GM03348 (cell line): ENCODE measurements around the gene CR1.
"Not testable (repeated sequence)": the region's sequence is repeated elsewhere in the genome, so short reads cannot be mapped to it uniquely, and the experiment has no call there.

Experiments
- DNase-seq: peaks from one replicate; pipeline ENCODE4 v3.0.0; 2012; ENCODE audit warnings: low spot score

The CR1 gene

GRCh38 chr1:207495801-207496792 is at the start of gene CR1:
CR1 (plus strand) TSS chr1:207496157; CDS start chr1:207496268, 111 bp downstream.
- DNase-seq, result peak; percentile 28

- no peak for DNase-seq
Observed at GRCh38 chr1:207453710-207454045, 42.3 kb upstream of the CR1 start.

- DNase-seq, result peak; percentile 17
Observed at GRCh38 chr1:207454046-207454964, 41.7 kb upstream of the CR1 start, which contains the start of gene CR2. CR2 (plus strand) TSS chr1:207454328; CDS start chr1:207454419, 91 bp downstream.

DNA sequence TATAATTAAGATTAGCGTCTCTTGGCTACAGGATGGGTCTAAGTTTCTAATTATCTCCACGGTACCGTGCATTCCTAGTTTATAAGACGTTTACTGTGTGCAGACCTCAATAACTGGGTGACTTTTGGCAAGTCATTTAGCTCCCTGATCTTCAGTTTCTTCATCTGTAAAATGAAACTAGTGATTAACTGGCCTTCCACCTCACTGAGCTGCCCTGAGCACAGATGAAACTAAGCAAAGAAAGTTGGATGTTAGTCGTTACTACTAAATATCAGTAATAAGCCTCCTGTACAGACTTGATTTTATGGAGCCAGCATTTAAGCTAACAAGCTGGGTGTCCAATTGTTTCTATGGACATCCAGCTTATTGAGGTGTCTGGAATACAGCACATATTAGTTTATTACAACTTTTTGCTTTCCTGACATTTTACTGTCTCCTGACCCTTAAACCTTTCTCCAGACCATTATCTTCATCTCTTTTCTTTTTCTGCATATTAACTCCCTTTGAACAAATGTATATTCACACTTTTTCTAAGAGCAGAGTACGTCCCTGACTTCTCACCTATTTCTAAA is 40.7 kb upstream of the CR1 start:
- DNase-seq, result no peak

- DNase-seq, result no peak
Observed at GRCh38 chr1:207458414-207458813, 37.5 kb upstream of the CR1 start.

DNA sequence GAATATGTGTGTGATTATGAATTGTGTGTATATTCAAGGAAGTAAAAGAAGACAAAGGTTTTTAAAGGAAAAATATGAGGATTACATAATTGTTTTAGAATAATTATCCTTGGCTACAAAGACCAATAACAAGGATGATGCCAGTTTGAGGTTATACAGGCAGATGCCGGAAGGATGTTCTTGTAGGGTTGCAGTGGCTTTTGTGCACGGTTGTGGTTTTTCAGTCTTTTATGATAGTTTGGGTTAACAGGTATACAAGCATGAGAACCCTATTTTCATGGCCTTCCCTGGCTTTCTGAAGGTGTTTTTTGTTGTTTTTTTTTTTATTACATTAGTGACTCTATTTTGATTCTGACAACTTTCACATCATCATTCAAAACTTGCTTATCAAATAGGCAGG is 36.9 kb upstream of the CR1 start:
- DNase-seq, result no peak

- DNase-seq, result no peak
Observed at GRCh38 chr1:207461649-207462048, 34.3 kb upstream of the CR1 start.

GRCh38 chr1:207462535-207462934 is 33.4 kb upstream of the CR1 start:
- no peak for DNase-seq

DNA sequence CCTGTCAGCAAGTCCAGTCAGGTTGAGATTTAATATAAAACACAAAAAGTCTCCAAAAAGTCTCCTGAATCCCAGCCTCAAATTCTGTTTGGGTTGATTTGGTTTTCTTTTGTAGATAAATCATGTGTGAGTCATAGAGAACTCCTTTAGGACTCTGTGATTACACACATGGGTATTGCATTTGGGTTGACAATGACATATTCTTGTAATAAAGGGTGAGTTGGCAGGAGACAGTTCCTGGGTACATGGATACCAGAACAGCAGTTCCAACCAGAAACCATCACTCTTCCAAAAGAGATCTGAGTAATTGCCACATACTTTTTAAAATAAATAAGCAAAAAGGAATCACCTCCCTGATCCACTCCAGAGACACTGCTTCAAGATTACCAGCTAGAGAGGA is 32.9 kb upstream of the CR1 start:
- no peak for DNase-seq

DNA sequence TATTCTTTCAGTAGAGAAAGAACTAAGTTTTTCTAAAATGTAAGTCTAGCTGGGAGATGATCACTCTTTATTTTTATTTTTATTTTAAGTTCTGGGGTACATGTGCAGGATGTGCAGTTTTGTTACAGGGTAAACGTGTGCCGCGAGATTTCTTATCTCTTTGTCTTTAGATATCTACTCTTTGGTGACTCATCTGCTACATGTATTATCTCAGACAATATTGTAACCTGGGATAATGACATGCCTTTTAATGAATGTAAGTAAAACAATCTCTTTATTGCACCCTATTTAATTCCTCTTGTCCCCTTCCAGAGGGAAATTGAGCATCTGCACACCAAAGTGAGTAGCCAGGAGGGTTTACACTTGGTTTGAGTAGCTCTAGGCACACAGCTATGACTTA is 32.4 kb upstream of the CR1 start:
- DNase-seq, result no peak

- no peak for DNase-seq
Observed at GRCh38 chr1:207470927-207471326, 25.0 kb upstream of the CR1 start.

DNA sequence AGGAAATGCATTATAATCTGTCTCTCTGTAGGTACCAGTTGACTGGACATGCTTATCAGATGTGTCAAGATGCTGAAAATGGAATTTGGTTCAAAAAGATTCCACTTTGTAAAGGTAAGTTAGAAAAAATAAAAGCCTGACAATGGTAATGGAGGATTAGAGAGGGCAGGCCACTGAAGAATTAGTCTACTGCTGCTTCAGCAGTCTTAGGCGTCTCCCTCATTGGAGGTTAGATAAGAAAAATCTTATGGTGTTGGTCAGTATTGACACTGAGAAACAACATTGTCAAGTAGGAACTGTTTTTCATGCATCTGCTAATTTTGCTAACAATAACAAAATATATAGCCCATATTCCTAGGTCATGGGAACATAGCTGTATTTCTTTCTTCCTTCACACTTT is 21.7 kb upstream of the CR1 start:
- DNase-seq, result no peak

- no peak for DNase-seq
Observed at GRCh38 chr1:207486198-207486597, 9.8 kb upstream of the CR1 start.

DNA sequence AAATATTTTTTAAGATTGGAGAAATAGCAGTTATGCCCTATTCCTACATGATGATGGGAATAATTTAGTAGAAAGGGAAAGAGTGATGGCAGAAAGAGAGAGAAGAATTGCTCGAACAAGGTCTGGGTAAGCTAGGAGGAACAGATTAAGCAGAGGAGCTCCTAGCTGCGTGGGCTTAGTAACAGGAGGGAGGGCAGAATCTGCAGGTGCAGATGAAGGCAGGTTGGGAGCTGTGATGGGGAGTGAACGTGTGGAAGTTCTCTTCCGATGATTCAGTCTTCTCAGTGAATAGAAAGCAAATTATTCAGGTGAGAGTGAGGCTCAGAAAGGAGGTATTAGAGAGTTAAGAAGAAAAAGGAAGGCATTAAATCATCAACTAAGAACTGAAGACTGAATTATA is 8.3 kb upstream of the CR1 start:
- DNase-seq, result no peak

DNA sequence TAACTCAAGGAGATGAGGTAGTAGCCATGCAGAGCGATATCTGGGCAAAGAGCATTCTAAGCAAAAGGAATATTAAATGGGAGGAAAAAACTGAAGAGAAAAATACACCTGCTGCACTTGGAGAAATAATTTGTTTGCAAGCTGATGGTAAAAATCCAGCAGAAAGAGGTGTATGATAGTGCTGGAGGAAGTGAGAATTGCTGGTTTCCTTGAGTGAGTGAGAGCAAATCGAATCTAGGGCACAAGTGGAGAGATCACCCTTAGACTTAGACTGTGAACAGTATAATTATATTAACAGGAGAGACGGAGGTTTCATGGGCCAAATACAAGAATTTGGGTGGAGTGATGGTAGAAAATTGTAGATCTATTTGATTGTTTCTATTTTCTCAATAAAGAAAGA is 2.7 kb upstream of the CR1 start:
- no peak for DNase-seq

DNA sequence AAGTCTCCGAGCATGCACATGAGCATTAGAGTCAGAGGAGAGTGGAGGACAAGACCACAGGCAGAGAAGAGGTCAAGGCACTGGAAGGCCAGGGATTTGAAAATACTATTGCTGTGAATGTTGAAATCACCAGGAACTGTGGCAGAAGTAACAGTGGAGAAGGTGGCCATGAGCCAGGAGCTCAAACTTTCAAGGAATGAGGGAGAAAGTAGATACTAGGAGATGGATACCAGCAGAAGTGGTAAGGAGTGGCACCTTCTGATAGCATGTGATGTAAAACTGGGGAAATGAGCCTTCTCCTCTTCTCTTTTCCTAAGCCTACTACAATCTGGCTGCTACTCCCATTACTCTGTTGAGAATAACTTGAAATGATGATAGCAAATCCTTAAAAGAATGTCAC is 1.8 kb upstream of the CR1 start:
- DNase-seq, result no peak

DNA sequence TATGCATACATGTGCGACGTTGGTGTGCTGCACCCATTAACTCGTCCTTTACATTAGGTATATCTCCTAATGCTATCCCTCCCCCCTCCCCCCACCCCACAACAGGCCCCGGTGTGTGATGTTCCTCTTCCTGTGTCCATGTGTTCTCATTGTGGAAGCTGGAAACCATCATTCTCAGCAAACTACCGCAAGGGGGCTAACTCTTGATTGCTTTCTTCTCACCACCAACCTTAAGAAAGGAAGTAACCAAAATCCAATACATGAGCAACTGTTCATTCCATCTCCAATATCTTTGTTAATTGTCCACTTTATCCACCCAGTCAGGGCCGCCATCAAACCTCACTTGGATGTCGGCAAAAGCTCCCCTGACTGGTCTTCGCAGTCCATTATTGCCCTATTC is 676 bp upstream of the CR1 start:
- DNase-seq, result not testable (repeated sequence)

DNA sequence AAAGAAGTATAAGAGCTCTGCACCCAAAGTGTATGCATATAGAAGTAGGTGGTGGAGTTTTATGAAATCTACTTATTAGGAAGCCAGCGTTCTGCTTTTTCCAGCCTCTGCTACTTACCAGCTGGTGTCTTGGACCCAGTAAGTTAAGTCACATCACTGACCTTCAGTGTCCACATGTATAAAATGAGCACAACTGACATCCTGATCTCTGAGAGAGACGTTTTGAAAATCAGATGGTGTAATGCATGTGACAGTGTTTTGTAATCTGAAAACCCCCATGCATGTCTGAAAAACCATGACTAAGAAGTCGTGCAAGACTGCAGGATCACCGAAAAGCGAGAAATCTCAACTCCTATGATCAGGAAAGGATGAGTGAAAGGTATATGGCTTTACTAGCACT is 2.0 kb downstream of the CR1 start:
- DNase-seq, result no peak

GRCh38 chr1:207499573-207499972 is 3.6 kb downstream of the CR1 start:
- peak; percentile 71 for DNase-seq

DNA sequence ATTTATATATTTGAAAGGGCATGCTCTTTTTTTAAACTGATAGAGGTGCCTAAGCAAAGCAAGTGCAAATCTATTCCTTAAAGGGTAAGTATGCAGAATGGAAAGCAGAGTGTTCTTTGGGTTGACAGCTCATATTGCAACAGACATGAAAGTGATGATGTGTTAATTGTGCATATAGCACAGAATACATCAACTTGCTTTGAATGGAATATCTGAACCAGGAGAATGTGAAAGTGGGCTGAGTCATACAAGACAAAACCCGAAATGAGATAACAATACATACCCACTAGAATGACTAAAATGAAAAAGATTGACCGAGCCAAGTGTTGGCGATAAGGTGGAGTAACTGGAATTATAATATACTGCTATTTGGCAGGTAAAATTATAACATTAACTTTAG is 4.3 kb downstream of the CR1 start:
- DNase-seq, result no peak

DNA sequence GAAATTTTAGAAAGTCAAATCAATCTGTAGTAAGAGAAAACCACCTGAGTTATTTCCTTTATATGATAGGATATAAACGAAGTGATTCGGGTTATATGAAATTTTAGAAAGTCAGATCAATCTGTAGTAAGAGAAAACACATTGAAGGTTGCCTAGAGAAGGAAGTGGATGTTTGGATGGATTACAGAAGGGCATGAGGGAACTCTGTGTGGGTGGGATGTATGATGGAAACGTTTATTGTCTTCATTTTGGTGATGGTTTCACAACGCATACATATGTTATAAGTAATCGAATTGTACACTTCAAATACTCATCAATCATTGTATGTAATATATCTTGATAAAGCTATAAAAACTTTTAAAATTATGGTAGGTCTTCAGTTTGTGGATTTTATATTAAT is 5.1 kb downstream of the CR1 start:
- DNase-seq, result no peak

GRCh38 chr1:207502726-207503125 is 6.8 kb downstream of the CR1 start:
- no peak for DNase-seq

DNA sequence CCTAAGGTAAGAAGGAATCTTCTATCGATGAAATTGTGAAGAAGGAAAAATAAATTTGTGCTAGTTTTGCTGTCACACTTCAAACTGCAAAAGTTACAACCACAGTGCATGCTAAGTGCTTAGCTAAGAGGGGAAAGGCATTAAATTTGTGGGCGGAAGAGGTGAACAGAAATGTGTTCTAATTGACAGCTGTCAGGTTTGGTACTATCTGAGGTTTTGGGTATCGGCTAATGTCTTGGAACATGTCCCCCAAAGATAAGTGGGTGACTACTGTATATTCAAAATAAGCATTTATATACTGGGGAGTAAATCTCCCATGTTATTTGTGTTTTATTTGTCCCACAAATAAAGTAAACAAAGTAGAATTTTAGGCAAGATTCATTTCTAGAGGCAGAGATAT is 8.0 kb downstream of the CR1 start:
- no peak for DNase-seq
